ENCODE measurements around the gene TTC13. TPM values are rescaled to one million over a fixed set of nuclear protein-coding genes. Genes with fewer than 3 reads are reported as not detected.
A peak's percentile ranks its signal among the peaks of the same experiment; 100 is the strongest.
"Not testable (repeated sequence)": the region's sequence is repeated elsewhere in the genome, so short reads cannot be mapped to it uniquely, and the experiment has no call there.

The TTC13 gene
- total RNA-seq (2014; rRNA removed; shearing (Covaris generic); ENCODE audit: low replicate concordance): 11.2 and 14.0 TPM in 2 replicates

DNA sequence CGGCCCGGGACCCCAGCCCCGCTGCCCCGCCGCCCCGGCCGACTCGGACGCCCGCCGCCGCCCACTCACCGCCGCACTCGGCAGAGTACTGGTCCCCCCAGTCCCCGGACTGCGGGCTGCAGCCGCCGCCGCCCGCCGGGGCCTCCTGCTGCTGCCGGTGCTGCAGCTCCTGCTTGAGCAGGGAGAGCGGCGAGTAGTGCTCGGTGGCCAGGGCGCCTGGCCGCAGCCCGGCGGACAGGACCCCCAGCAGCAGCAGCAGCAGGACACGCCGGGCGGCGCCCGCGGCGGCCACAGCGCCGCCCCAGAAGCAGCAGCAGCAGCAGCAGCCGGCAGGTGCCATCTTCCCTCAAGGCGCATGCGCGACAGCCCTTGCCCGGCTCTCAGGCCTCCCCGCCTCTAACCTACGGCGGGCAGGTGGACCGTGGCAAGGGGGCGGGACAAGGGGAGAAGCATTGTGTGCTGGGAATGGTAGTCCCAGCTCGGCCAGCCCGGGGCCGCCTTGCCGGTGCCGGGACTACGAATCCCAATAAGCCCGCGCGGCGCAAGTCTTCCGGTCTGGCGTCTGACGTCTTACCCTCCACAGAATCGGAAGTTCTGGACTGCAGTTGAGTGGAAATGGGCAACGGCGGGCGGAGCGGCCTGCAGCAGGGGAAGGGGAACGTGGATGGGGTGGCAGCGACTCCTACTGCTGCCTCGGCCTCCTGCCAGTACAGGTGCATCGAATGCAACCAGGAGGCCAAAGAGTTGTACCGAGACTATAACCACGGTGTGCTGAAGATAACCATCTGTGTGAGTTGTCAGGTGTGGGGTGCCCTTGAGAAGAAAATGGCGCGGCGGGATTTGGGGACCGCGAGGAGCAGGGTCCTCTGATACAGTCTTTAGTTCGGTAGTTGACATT lies at the start of gene TTC13, which contains the start of gene ARV1:
TTC13 (minus strand) TSS at position 371 of the 898 bp plus-strand sequence; CDS start at position 340, 31 bp downstream.
ARV1 (plus strand) TSS at position 604 of the 898 bp plus-strand sequence; CDS start at position 616, 12 bp downstream.
- Histone ChIP-seq H3K27ac (ENCODE audit: low read length) (peak within 1 kb of the TSS; percentile 56), H3K36me3 (ENCODE audit: insufficient read depth, low read length) (peaks cover 27% of the 10 kb centered on the region), H3K9me3 (ENCODE audit: low read length) (no peaks in the 10 kb centered on the region), H3K4me1 (ENCODE audit: low read length) (peaks cover 30% of the 10 kb centered on the region), H2AFZ (ENCODE audit: low read length) (peak within 1 kb of the TSS; percentile 66; the same call in 1 of the 2 replicates), H3K79me2 (ENCODE audit: low read length) (peaks cover 73% of the 10 kb centered on the region), H3K4me3 (ENCODE audit: low read length) (peak within 1 kb of the TSS; percentile 93), H3K27me3 (ENCODE audit: low read length) (no peaks in the 10 kb centered on the region), H3K9me2 (replicated peaks; ENCODE audit: insufficient read depth, low read length) (no peaks in the 10 kb centered on the region), H4K20me1 (ENCODE audit: insufficient read depth, low read depth, low read length) (peaks cover 3% of the 10 kb centered on the region; the same call in 1 of the 2 replicates), H3K4me2 (ENCODE audit: low read depth, low read length, poor library complexity, severe bottlenecking) (peak within 1 kb of the TSS; percentile 94), H3K9ac (ENCODE audit: low read length) (peak within 1 kb of the TSS; percentile 89)
- DNase-seq: peak; percentile 99

GRCh38 chr1:231027971-231028370 lies 49.3 kb upstream of the TTC13 start:
- H3K9me3 ChIP-seq (ENCODE audit: low read length): no peaks in the 10 kb centered on the region
- H3K4me1 ChIP-seq (ENCODE audit: low read length): no peaks in the 10 kb centered on the region
- H3K9ac ChIP-seq (ENCODE audit: low read length): no peak overlapping the region
- no peak overlapping the region for H2AFZ ChIP-seq (ENCODE audit: low read length)
- no peaks in the 10 kb centered on the region for H3K9me2 ChIP-seq (replicated peaks; ENCODE audit: insufficient read depth, low read length)
- H4K20me1 ChIP-seq (ENCODE audit: insufficient read depth, low read depth, low read length): no peaks in the 10 kb centered on the region
- no peak overlapping the region for H3K27ac ChIP-seq (ENCODE audit: low read length)
- no peak overlapping the region for H3K4me3 ChIP-seq (ENCODE audit: low read length)
- H3K79me2 ChIP-seq (ENCODE audit: low read length): peaks cover 32% of the 10 kb centered on the region
- no peak overlapping the region for H3K4me2 ChIP-seq (ENCODE audit: low read depth, low read length, poor library complexity, severe bottlenecking)
- DNase-seq: no peak
- no peaks in the 10 kb centered on the region for H3K27me3 ChIP-seq (ENCODE audit: low read length)
- no peaks in the 10 kb centered on the region for H3K36me3 ChIP-seq (ENCODE audit: insufficient read depth, low read length)

GRCh38 chr1:231027136-231027925 lies 48.7 kb upstream of the TTC13 start:
- DNase-seq: no peak
- Histone ChIP-seq H3K79me2 (ENCODE audit: low read length) (peaks cover 26% of the 10 kb centered on the region), H3K4me2 (ENCODE audit: low read depth, low read length, poor library complexity, severe bottlenecking) (no peak overlapping the region), H3K9me3 (ENCODE audit: low read length) (no peaks in the 10 kb centered on the region), H3K4me1 (ENCODE audit: low read length) (no peaks in the 10 kb centered on the region), H3K4me3 (ENCODE audit: low read length) (no peak overlapping the region), H3K9me2 (replicated peaks; ENCODE audit: insufficient read depth, low read length) (no peaks in the 10 kb centered on the region), H3K27ac (ENCODE audit: low read length) (no peak overlapping the region), H4K20me1 (ENCODE audit: insufficient read depth, low read depth, low read length) (no peaks in the 10 kb centered on the region), H3K36me3 (ENCODE audit: insufficient read depth, low read length) (no peaks in the 10 kb centered on the region), H2AFZ (ENCODE audit: low read length) (no peak overlapping the region), H3K27me3 (ENCODE audit: low read length) (no peaks in the 10 kb centered on the region), H3K9ac (ENCODE audit: low read length) (no peak overlapping the region)

GRCh38 chr1:231026576-231026975 lies 47.9 kb upstream of the TTC13 start:
- no peak for DNase-seq
- Histone ChIP-seq H3K4me2 (ENCODE audit: low read depth, low read length, poor library complexity, severe bottlenecking) (no peak overlapping the region), H3K27ac (ENCODE audit: low read length) (no peak overlapping the region), H3K4me3 (ENCODE audit: low read length) (no peak overlapping the region), H3K36me3 (ENCODE audit: insufficient read depth, low read length) (no peaks in the 10 kb centered on the region), H3K27me3 (ENCODE audit: low read length) (no peaks in the 10 kb centered on the region), H4K20me1 (ENCODE audit: insufficient read depth, low read depth, low read length) (no peaks in the 10 kb centered on the region), H3K9ac (ENCODE audit: low read length) (no peak overlapping the region), H2AFZ (ENCODE audit: low read length) (no peak overlapping the region), H3K79me2 (ENCODE audit: low read length) (peaks cover 21% of the 10 kb centered on the region), H3K4me1 (ENCODE audit: low read length) (no peaks in the 10 kb centered on the region), H3K9me3 (ENCODE audit: low read length) (no peaks in the 10 kb centered on the region), H3K9me2 (replicated peaks; ENCODE audit: insufficient read depth, low read length) (no peaks in the 10 kb centered on the region)

DNA sequence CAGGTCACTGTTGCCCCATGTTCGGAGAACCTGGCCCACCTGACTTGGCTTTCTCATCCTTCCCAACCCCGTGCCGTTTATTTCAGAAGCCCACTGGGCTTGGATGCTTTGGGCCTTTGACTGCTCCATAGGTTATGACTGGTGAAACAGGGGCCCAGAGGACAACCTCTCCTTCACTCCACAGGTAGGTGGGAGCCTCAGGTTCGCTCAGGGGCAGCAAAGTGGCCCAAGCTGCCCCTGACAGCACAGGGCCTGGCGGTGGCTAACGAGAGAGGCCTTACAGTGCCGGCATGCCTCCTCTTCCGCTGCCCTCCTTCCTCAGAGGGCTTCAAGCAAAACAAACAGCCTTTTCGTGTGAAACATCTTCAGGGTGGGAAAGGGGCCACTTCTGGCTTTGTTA lies 44.5 kb upstream of the TTC13 start:
- Histone ChIP-seq H3K79me2 (ENCODE audit: low read length) (0 out of 2 replicates have a peak, but pooled peaks cover 2% of the 10 kb centered on the region), H3K4me1 (ENCODE audit: low read length) (no peaks in the 10 kb centered on the region), H3K27me3 (ENCODE audit: low read length) (no peaks in the 10 kb centered on the region), H4K20me1 (ENCODE audit: insufficient read depth, low read depth, low read length) (no peaks in the 10 kb centered on the region), H3K9me2 (replicated peaks; ENCODE audit: insufficient read depth, low read length) (no peaks in the 10 kb centered on the region), H3K4me3 (ENCODE audit: low read length) (no peak overlapping the region), H3K27ac (ENCODE audit: low read length) (no peak overlapping the region), H3K9ac (ENCODE audit: low read length) (no peak overlapping the region), H3K9me3 (ENCODE audit: low read length) (no peaks in the 10 kb centered on the region), H3K36me3 (ENCODE audit: insufficient read depth, low read length) (no peaks in the 10 kb centered on the region), H3K4me2 (ENCODE audit: low read depth, low read length, poor library complexity, severe bottlenecking) (no peak overlapping the region), H2AFZ (ENCODE audit: low read length) (no peak overlapping the region)
- DNase-seq: no peak

GRCh38 chr1:231022543-231022942 lies 43.9 kb upstream of the TTC13 start:
- H4K20me1 ChIP-seq (ENCODE audit: insufficient read depth, low read depth, low read length); H3K4me3 ChIP-seq (ENCODE audit: low read length); H3K9me2 ChIP-seq (replicated peaks; ENCODE audit: insufficient read depth, low read length); H3K27me3 ChIP-seq (ENCODE audit: low read length); DNase-seq; H2AFZ ChIP-seq (ENCODE audit: low read length); H3K36me3 ChIP-seq (ENCODE audit: insufficient read depth, low read length); H3K4me2 ChIP-seq (ENCODE audit: low read depth, low read length, poor library complexity, severe bottlenecking); H3K9me3 ChIP-seq (ENCODE audit: low read length); H3K27ac ChIP-seq (ENCODE audit: low read length); H3K4me1 ChIP-seq (ENCODE audit: low read length); H3K9ac ChIP-seq (ENCODE audit: low read length); H3K79me2 ChIP-seq (ENCODE audit: low read length): not testable (repeated sequence)

DNA sequence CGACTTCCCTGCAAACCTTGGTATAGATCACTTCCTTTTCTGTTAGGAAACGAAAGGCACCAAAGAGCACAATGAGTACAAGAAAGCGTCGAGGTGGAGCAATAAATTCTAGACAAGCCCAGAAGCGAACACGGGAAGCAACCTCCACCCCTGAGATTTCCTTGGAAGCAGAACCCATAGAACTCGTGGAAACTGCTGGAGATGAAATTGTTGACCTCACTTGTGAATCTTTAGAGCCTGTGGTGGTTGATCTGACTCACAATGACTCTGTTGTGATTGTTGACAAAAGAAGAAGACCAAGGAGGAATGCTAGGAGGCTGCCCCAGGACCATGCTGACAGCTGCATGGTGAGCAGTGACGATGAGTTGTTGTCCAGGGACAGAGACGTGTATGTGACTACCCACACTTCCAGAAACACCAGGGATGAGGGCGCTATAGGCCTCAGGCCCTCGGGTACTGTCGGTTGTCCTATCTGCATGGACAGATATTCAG lies 42.9 kb upstream of the TTC13 start:
- Histone ChIP-seq H4K20me1 (ENCODE audit: insufficient read depth, low read depth, low read length) (no peaks in the 10 kb centered on the region), H3K27ac (ENCODE audit: low read length) (no peak overlapping the region), H3K4me3 (ENCODE audit: low read length) (no peak overlapping the region), H3K36me3 (ENCODE audit: insufficient read depth, low read length) (no peaks in the 10 kb centered on the region), H3K9me3 (ENCODE audit: low read length) (no peaks in the 10 kb centered on the region), H3K9ac (ENCODE audit: low read length) (no peak overlapping the region), H2AFZ (ENCODE audit: low read length) (no peak overlapping the region), H3K4me2 (ENCODE audit: low read depth, low read length, poor library complexity, severe bottlenecking) (no peak overlapping the region), H3K27me3 (ENCODE audit: low read length) (no peaks in the 10 kb centered on the region), H3K79me2 (ENCODE audit: low read length) (0 out of 2 replicates have a peak, but pooled peaks cover 2% of the 10 kb centered on the region), H3K4me1 (ENCODE audit: low read length) (no peaks in the 10 kb centered on the region), H3K9me2 (replicated peaks; ENCODE audit: insufficient read depth, low read length) (no peaks in the 10 kb centered on the region)
- DNase-seq: no peak

DNA sequence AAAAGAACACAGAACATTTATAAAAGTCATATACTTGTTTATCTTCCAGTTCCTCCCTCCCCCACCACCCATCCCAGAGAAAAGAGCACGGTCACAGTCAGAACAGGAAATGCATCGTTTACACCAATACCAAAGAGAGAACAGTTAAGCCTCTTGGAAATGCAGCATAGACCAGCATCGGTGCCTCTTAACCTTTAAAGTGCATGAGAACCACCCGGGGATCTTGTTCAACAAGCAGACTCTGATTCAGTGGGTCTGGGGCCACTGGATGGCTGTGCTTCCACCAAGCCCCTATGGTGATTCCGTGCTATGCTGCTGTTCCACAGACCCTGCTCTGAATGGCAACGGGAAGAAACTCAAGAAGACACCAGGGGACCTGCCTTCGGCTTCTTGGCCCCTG lies 42.2 kb upstream of the TTC13 start:
- DNase-seq: no peak
- Histone ChIP-seq H3K27me3 (ENCODE audit: low read length) (no peaks in the 10 kb centered on the region), H3K4me3 (ENCODE audit: low read length) (no peak overlapping the region), H3K79me2 (ENCODE audit: low read length) (0 out of 2 replicates have a peak, but pooled peaks cover 2% of the 10 kb centered on the region), H3K4me1 (ENCODE audit: low read length) (no peaks in the 10 kb centered on the region), H4K20me1 (ENCODE audit: insufficient read depth, low read depth, low read length) (no peaks in the 10 kb centered on the region), H3K4me2 (ENCODE audit: low read depth, low read length, poor library complexity, severe bottlenecking) (no peak overlapping the region), H3K36me3 (ENCODE audit: insufficient read depth, low read length) (no peaks in the 10 kb centered on the region), H2AFZ (ENCODE audit: low read length) (no peak overlapping the region), H3K9me2 (replicated peaks; ENCODE audit: insufficient read depth, low read length) (no peaks in the 10 kb centered on the region), H3K27ac (ENCODE audit: low read length) (no peak overlapping the region), H3K9me3 (ENCODE audit: low read length) (no peaks in the 10 kb centered on the region), H3K9ac (ENCODE audit: low read length) (no peak overlapping the region)

All from Karpas-422 (cell line).